ENCODE data around the gene SBF2.
"Not testable (repeated sequence)": the region's sequence is repeated elsewhere in the genome, so short reads cannot be mapped to it uniquely, and the experiment has no call there.

The SBF2 gene

DNA sequence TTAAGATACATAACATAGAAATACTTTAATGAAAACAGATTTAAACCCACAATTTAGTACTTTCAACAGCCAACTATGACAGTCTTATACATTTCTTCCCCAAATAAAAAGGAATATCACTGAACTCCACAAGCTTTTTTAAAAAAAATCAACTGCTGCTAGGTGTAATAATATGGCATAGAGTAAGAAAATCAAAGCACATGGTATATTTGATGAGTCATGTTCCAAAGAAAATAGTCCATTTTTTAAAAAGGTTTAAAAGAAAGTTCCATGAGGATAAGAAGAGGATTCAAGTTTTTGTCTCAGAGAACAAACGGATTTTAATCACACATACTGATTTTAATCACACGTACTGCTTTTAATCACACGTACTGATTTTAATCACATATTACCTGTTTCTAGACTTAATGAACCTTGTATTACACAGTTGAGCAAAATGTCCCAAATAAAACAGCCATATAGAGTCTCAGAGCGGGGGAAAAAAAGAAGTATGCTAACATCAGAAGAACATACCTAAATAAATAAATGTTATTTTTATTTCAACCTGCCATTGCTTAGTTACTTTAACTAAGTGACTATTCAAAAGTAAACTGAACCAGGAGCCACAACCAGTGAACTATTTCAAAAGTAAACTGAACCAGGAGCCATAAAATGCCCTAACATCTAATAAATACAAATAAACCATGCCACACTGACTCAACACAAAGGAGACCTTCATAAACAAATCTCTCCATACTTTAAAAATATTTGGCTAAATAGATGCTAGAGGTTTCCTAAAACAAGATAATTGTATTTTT lies 198.4 kb downstream of the SBF2 start:
- Histone ChIP-seq H3K27me3 (ENCODE audit: low read depth, low read length) (no peaks in the 10 kb centered on the region), H4K20me1 (ENCODE audit: insufficient read depth, low read length) (no peaks in the 10 kb centered on the region), H3K4me1 (ENCODE audit: low read length) (no peaks in the 10 kb centered on the region), H3K9me3 (ENCODE audit: insufficient read depth, low read length) (0 out of 2 replicates have a peak, but pooled peaks cover 14% of the 10 kb centered on the region), H2AFZ (ENCODE audit: low read depth, low read length) (no peak overlapping the region), H3K27ac (ENCODE audit: low read length) (no peak overlapping the region), H3K4me2 (ENCODE audit: low read length) (no peak overlapping the region), H3K79me2 (ENCODE audit: low read length) (no peaks in the 10 kb centered on the region), H3K4me3 (ENCODE audit: low read length) (no peak overlapping the region), H3K36me3 (replicated peaks; ENCODE audit: low read depth, low read length) (peaks cover 5% of the 10 kb centered on the region), H3K9ac (ENCODE audit: low read length) (no peak overlapping the region)
- TF ChIP-seq EZH2phosphoT487 (IDR thresholded peaks at IDR 0.05; ENCODE audit: low read depth), result no peak
- TF ChIP-seq, protein P1, sequence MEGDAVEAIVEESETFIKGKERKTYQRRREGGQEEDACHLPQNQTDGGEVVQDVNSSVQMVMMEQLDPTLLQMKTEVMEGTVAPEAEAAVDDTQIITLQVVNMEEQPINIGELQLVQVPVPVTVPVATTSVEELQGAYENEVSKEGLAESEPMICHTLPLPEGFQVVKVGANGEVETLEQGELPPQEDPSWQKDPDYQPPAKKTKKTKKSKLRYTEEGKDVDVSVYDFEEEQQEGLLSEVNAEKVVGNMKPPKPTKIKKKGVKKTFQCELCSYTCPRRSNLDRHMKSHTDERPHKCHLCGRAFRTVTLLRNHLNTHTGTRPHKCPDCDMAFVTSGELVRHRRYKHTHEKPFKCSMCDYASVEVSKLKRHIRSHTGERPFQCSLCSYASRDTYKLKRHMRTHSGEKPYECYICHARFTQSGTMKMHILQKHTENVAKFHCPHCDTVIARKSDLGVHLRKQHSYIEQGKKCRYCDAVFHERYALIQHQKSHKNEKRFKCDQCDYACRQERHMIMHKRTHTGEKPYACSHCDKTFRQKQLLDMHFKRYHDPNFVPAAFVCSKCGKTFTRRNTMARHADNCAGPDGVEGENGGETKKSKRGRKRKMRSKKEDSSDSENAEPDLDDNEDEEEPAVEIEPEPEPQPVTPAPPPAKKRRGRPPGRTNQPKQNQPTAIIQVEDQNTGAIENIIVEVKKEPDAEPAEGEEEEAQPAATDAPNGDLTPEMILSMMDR (IDR thresholded peaks at IDR 0.05; ENCODE audit: low read depth, low read length), result no peak

DNA sequence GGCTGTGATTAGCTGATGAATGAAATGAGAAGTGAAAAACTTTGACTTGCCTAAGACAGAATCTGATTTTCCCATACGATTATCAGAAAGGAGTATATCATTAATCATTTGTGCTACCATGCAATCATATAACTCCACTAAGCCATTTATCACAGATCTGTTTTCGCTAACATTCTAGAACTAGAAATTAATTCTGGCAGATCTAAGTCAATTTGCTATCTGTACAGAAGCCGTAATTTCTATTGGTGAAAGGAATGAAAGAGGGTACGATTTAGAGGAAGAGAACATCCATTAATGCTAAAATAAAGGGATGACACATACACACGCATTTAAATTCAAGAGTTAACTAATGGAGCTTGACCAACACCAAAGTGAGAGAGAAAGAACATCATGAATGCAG lies 201.6 kb downstream of the SBF2 start:
- Histone ChIP-seq H4K20me1 (ENCODE audit: insufficient read depth, low read length) (no peaks in the 10 kb centered on the region), H3K4me2 (ENCODE audit: low read length) (no peak overlapping the region), H3K4me3 (ENCODE audit: low read length) (no peak overlapping the region), H3K9me3 (ENCODE audit: insufficient read depth, low read length) (no peaks in the 10 kb centered on the region), H2AFZ (ENCODE audit: low read depth, low read length) (no peak overlapping the region), H3K4me1 (ENCODE audit: low read length) (no peaks in the 10 kb centered on the region), H3K79me2 (ENCODE audit: low read length) (no peaks in the 10 kb centered on the region), H3K27ac (ENCODE audit: low read length) (no peak overlapping the region), H3K9ac (ENCODE audit: low read length) (no peak overlapping the region), H3K27me3 (ENCODE audit: low read depth, low read length) (no peaks in the 10 kb centered on the region), H3K36me3 (replicated peaks; ENCODE audit: low read depth, low read length) (no peaks in the 10 kb centered on the region)
- no peak for TF ChIP-seq EZH2phosphoT487 (IDR thresholded peaks at IDR 0.05; ENCODE audit: low read depth)

DNA sequence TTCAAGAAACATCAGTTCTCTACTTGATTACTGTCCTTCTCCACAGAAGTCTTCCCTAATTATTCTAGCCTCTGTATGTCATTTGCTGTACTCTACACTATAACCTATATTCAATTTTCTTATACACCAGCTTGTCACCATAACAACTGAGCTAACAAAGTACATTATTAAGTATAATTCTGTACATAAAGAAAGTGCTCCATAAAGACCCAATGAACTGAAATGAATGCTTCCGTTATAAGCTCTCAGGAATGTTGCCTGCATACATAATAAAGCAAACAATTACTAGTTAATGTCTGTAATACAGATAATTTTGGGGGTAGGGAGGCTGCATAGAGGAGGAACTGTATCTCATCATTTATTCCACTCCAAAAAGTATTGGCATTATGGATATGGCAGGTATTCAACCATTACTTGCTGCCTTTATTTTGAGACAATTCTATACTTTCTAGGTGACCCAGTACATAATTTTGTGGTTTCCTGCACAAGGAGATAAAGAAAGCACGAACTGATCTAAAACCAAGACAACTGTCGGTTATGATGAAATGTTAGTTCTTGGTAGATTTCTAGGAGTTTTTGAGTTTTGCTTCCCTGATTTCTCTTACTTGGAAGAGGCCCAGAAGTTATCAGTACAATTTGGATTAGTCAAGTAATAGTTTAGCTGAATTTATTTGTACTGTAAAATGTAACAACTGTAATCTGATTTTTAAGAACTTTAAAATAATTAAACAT lies 202.5 kb downstream of the SBF2 start:
- Histone ChIP-seq H3K36me3 (replicated peaks; ENCODE audit: low read depth, low read length) (no peaks in the 10 kb centered on the region), H2AFZ (ENCODE audit: low read depth, low read length) (no peak overlapping the region), H3K4me3 (ENCODE audit: low read length) (no peak overlapping the region), H3K9ac (ENCODE audit: low read length) (no peak overlapping the region), H3K79me2 (ENCODE audit: low read length) (no peaks in the 10 kb centered on the region), H4K20me1 (ENCODE audit: insufficient read depth, low read length) (no peaks in the 10 kb centered on the region), H3K27me3 (ENCODE audit: low read depth, low read length) (peaks cover 4% of the 10 kb centered on the region; the same call in 1 of the 2 replicates), H3K27ac (ENCODE audit: low read length) (no peak overlapping the region), H3K9me3 (ENCODE audit: insufficient read depth, low read length) (no peaks in the 10 kb centered on the region), H3K4me2 (ENCODE audit: low read length) (no peak overlapping the region), H3K4me1 (ENCODE audit: low read length) (no peaks in the 10 kb centered on the region)
- TF ChIP-seq, protein P1 (IDR thresholded peaks at IDR 0.05; ENCODE audit: low read depth, low read length), result no peak
- TF ChIP-seq EZH2phosphoT487 (IDR thresholded peaks at IDR 0.05; ENCODE audit: low read depth), result no peak

GRCh38 chr11:10087923-10088225 lies 206.1 kb downstream of the SBF2 start:
- not testable (repeated sequence) for H2AFZ ChIP-seq (ENCODE audit: low read depth, low read length); H4K20me1 ChIP-seq (ENCODE audit: insufficient read depth, low read length); H3K9ac ChIP-seq (ENCODE audit: low read length); H3K4me2 ChIP-seq (ENCODE audit: low read length); H3K4me1 ChIP-seq (ENCODE audit: low read length); H3K36me3 ChIP-seq (replicated peaks; ENCODE audit: low read depth, low read length); H3K4me3 ChIP-seq (ENCODE audit: low read length); H3K79me2 ChIP-seq (ENCODE audit: low read length); H3K27ac ChIP-seq (ENCODE audit: low read length); H3K27me3 ChIP-seq (ENCODE audit: low read depth, low read length); H3K9me3 ChIP-seq (ENCODE audit: insufficient read depth, low read length)
